GM19025 (cell line): ENCODE data around the gene CEP104.

Source experiments
- ATAC-seq: cut with Tn5 transposase; IDR thresholded peaks from one replicate; pipeline ENCODE4 v1.9.1; 2021; ENCODE audit warnings: mild to moderate bottlenecking, low read depth, moderate library complexity; ENCODE audit not compliant: unreplicated experiment

The CEP104 gene

GRCh38 chr1:3785045-3785444 lies 72.0 kb downstream of the CEP104 start:
- ATAC-seq, result no peak

GRCh38 chr1:3783651-3784474 lies 73.1 kb downstream of the CEP104 start:
- ATAC-seq, result no peak

- ATAC-seq, result no peak
These were observed 76.1 kb downstream of the CEP104 start for GRCh38 chr1:3780901-3781300.

- ATAC-seq, result no peak
These were observed 77.0 kb downstream of the CEP104 start for GRCh38 chr1:3779912-3780416.

GRCh38 chr1:3779265-3779911 lies 77.6 kb downstream of the CEP104 start:
- ATAC-seq, result no peak

GRCh38 chr1:3778590-3779264 lies 78.3 kb downstream of the CEP104 start:
- no peak for ATAC-seq

- no peak for ATAC-seq
These were observed 79.1 kb downstream of the CEP104 start for GRCh38 chr1:3777647-3778589.

GRCh38 chr1:3777078-3777547 lies 79.9 kb downstream of the CEP104 start:
- no peak for ATAC-seq

- no peak for ATAC-seq
These were observed 80.6 kb downstream of the CEP104 start for GRCh38 chr1:3776231-3776961.

GRCh38 chr1:3775490-3776230 lies 81.4 kb downstream of the CEP104 start:
- ATAC-seq, result no peak

- no peak for ATAC-seq
These were observed 82.0 kb downstream of the CEP104 start for GRCh38 chr1:3774946-3775489.

- no peak for ATAC-seq
These were observed 82.6 kb downstream of the CEP104 start for GRCh38 chr1:3774276-3774945.

GRCh38 chr1:3773572-3774275 lies 83.3 kb downstream of the CEP104 start:
- no peak for ATAC-seq

- ATAC-seq, result peak; percentile 21
These were observed 84.1 kb downstream of the CEP104 start, which contains the start of gene SMIM1 for GRCh38 chr1:3772715-3773571. Gene SMIM1, plus strand, starts transcription at chr1:3772749. Its CDS starts 2,625 bp downstream, at chr1:3775374.

GRCh38 chr1:3772027-3772714 lies 84.8 kb downstream of the CEP104 start:
- peak; percentile 54 for ATAC-seq
